GM19455 (cell line): ENCODE results near the gene RAI14.
"Not testable (repeated sequence)": the region's sequence is repeated elsewhere in the genome, so short reads cannot be mapped to it uniquely, and the experiment has no call there.

ENCODE experiments used
- ATAC-seq: cut with Tn5 transposase; IDR thresholded peaks from one replicate; pipeline ENCODE4 v1.9.1; 2021; ENCODE audit not compliant: unreplicated experiment

RAI14 gene

DNA sequence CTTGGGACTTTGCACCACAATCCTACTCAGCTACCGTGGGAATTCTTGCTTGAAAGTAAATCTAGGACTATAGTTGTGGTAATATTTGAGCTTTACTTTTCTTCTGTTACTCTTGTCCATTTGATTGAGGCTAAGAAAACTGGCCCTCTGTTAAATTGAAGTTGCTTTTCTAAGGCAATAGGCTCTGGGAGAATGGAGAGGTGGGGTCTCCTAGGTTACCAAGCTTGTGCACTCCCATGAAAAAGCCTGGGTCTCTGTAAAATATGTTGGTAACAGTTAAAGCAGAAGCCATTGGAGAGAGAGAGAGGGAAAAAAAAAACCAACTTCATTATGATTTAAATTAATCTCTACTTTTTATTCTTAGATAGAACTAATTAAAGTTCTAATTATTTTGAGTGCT is 68.6 kb downstream of the RAI14 start:
- ATAC-seq = no peak

DNA sequence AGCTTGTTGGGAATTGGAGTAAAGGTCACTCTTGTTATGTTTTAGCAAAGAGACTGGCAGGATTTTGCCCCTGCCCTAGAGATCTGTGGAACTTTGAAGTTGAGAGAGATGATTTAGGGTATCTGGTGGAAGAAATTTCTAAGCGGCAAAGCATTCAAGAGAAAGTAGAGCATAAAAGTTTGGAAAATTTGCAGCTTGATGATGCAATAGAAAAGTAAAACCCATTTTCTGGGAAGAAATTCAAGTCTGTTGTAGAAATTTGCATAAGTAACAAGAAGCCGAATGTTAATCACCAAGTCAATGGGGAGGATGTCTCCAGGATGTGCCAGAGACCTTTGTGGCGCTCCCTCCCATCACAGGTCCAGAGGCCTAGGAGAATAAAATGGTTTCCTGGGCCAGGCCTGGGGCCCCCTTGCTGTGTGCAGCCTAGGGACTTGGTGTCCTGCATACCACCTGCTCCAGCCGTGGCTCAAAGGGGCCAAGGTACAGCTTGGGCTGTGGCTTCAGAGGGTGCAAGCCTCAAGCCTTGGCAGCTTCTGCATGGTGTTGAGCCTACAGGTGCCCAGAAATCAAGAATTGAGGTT is 71.1 kb downstream of the RAI14 start:
- not testable (repeated sequence) for ATAC-seq

DNA sequence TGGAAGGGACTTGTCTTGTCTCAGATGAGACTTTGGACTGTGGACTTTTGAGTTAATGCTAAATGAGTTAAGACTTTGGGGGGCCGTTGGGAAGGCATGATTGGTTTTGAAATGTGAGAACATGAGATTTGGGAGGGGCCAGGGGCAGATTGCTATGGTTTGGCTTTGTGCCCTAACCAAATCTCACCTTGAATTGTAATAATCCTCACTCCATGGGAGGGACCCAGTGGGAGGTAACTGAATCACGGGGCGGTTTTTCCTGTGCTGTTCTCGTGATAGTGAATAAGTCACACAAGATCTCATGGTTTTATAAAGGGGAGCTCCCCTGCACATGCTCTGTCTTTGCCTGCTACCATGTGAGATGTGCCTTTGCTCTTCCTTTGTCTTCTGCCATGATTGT is 72.1 kb downstream of the RAI14 start:
- ATAC-seq = no peak

DNA sequence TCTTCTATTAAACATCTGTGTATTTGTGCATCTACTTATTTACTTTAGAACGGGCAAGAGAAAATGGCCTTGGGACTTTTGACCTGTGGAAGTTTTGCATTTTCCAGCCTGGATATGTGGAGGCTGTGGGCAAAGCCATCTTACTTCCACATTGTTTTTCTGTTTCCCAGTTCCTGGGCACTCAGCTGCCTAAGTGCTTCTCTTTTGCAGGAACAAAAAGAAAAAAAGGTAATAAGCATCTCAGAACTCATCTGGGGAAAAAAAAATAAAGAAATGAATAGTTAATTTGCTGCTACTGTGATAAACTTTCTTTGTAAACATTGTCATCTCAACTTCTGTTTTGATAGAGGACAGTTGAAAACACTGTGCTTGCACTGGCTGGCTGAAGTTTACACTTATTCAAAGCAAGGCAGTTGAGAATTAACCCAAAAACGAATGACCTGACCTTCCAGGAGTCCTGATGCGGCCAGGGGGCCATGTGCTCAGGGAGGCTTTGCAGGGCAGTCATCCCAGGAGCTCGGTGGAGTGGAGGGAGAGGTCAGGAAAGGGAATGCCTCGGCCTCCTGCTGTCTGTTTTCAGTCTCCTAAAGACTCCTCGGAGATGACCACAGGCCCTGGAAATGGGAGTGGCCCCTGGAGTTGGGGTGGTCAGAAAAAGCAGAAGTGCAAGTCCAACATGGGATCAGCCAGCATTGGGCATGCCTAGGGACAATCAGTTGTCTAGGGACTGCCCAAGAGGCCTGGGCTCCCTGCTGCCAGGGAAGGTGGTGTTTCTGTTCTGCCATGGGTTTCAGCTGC is 75.5 kb downstream of the RAI14 start:
- ATAC-seq = no peak

DNA sequence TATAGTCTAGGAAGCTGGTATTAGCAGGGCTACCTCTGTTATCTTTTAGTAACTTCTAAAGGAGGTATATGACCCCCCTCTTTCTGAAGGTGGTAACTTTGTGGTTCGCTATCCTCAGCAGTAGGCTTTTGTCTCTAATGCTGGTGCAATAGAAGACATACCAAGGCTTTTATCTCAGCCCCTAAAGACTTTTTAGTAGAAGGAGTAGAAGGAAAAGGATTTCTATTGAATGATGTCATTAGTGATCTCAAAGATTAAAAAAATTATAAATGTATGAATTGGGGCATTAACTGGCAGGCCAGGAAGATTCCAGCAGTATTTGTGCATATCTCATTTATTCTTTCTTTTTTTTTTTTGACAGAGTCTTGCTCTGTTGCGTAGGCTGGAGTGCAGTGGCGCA is 78.2 kb downstream of the RAI14 start:
- ATAC-seq = no peak

DNA sequence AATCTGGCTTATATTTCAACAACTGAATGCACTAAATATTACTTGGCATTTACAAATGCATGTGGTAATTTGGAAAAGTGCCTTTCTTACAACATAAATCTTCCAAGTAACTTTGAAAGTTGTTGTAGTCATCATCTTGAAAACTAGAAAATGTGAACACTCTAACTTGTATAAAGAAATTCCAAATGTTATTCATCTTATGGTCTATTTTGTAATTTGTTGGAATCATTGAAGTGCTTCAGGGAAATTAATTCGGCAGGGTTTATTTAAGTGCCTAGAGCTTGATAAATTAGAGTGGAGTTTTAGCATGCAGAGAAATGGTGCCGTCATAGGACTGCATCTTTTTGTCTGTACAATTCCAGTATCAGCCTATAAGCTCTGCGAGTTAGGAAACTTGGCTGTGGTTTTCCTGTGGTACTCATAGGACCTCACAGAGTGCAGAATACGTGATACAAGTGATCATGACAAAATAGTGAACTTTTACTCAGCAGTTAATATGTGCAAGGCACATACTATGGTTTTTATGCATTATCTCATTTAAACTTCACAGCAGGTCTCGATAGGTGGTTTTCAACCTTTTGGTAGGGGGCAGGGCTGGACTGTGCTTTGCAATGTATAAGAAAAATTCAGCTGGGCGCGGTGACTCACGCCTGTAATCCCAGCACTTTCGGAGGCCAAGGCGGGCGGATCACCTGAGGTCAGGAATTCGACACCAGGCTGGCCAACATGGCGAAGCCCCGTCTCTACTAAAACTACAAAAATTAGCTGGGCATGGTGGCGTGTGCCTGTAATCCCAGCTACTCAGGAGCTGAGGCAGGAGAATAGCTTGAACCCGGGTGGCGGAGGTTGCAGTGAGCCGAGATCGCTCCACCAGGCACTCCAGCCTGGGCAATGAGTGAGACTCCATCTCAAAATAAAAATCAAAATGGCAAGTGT is 79.6 kb downstream of the RAI14 start:
- ATAC-seq = no peak

DNA sequence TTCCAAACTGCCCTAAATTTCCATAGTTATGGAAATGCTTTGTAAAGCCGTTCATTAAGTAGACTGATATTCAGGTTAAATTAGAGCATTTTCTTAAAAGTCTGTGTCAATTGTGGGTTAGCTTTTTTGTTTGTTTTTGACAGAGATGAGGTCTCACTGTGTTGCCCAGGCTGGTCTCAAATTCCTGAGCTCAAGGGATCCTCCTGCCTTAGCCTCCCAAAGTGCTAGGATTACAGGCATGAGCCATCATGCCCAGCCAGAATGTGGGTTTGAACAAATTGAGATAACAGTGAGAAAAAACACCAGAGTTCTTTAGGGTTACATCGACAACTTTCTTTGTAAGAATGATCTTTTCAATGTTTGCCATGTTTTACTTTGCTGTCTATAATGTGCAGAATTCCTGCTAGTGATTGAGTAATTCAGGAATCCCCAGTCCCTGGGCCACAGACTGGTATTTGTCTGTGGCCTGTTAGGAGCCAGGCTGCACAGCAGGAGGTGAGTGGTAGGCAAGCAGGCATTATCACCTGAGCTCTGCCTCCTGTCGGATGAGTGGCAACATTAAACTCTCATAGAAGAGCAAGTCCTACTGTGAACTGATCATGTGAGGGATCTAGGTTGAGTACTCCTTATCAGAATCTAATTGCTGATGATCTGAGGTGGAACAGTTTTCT is 80.5 kb downstream of the RAI14 start:
- no peak for ATAC-seq

DNA sequence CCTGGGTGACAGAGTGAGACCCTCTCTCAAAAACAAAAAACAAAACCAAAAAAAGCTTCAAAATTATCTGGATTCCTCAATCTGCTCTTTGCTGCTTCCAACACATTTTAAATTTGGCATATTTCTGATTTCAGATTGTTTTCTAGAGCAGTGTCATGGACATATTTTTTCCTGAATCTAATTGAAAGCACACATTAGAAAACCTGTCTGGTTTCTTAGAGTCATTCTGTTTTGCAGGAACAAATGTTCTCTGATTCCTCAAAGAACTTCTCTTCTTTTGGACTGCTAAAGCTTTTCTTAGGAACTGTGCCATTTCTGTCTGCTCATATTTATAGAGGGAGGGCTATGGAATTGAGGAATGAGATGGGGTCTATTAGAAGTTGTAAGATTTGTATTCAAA is 81.6 kb downstream of the RAI14 start:
- ATAC-seq = no peak

DNA sequence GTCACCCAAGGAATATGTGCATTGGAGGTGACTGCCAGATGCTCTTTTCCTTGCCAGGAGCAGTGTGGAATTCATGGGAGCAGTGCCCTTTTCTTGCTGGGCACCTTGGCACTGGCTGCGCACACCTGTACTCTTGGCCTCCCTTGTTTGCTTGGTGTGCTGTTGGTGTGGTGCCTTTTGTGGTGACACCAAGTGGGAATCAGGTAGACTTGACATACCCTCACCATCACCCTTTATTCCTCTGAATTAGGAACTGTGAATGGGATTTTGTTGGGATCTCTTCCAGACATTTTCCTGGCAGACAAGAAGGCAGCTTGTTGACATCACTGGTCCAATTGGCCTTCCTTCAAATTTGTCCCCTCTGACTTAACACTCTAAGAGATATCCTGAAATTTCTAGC is 82.3 kb downstream of the RAI14 start:
- ATAC-seq = no peak

DNA sequence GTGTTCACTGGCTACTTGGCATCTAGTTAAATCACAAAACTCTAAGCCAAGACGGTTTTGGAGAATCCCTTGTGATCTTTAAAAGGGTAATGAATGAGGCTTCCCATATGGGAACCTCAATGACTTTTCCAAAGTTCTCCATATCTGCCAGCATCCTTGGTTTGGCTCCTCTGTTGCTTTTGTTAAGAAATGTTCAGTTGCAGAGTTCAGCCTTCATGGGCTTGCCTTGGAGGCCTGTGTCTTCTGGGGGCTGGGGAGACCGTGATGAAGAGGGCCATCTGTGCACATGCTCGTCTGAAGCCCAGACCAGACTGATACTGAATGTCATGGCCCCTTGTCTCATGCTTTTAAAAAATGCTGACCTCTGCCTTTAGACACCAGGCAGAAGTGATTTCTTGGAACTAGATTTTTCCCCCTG is 84.3 kb downstream of the RAI14 start:
- no peak for ATAC-seq

DNA sequence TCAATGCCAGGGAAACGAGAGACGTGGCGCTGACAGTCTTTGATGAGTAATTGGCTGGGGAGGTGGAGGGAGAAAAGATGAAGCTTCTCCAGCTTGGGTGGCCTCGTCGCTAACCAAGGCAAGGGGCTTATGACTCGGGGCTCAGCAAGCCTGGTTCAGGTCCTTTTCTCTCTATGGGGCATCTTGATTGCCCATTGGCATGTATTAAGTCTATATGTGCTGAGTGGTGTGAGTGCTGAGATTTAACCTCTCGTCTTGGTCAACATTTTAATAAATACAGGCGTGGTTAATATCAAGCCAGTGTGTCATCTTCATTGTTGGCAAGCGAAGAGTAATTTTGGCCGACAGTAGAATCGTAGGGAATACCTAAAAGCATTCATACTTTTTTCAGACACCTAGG is 85.9 kb downstream of the RAI14 start:
- no peak for ATAC-seq

DNA sequence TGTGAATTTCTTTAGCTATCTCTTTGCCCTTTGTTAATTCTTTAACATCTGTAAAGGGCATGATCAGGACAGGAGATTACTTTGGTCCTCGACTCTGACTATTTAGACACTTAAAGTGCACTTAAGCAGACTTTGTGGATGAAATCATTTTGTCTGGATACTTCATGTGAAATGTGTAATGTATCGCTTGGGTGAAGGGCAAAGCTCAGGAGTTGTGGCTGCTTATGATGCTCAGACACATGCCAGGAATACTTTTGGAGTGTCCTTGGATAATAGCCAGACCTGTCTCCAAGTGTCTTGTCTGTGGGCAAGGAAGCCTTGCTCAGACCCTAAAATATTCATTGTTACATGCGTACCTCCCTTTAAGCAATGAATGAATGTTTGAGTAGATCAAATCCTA is 87.8 kb downstream of the RAI14 start:
- ATAC-seq = no peak

DNA sequence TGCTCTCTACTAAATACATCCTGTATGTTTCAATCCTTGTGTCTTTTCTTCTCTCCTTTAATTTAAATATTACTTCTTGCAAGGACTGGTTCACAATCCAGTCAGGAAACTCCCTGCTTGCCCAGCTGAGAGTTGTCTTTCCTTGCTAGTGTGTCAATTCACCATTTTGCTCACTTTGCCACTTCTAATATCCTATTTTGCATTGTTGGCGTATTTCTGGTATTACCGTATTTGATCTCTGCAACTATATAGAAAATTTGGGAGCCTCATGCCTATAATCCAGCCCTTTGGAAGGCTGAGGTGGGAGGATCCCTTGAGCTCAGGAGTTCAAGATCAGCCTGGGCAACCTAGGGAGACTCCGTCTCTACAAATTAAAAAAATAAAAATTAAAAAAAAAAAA is 92.3 kb downstream of the RAI14 start:
- no peak for ATAC-seq

DNA sequence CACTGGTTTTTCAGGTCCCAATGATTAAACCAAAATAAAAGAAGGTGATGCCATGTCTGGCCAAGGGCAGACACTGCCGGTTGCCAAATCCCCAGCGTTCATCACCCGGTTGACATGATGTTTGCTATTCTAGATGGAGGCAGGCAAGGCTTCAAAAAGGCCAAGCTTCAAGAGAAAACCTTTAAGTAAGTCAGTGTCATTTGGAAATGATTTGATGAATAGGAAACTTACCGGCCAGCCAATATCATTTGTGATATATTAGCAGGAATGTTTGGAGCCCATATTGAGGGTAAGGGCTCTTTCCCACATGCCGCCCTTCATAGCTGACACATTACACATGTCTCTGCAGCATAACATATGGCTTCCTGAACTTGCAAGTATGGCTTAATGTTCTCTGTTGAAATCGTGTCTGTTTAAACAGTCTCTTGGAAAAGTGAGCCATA is 93.3 kb downstream of the RAI14 start:
- ATAC-seq = no peak

DNA sequence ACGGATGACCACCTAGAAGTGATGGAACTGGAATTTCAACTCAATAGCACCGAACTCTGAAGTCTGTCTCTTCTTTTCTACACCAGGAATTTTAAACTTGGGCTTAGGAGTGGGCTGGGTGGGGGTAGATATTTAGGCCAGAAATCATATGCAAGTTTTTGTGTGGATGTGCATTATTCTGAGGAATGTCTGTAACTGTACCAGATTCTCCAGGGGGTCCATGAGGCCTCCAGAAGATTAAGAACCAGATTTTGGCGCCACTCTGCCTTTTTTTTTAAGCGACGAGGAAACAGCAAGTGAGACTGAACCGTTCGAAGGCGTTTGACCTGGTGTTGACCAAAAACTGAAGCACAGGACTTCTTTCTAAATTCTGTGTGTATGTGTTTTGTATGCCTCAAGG is 94.1 kb downstream of the RAI14 start:
- no peak for ATAC-seq

DNA sequence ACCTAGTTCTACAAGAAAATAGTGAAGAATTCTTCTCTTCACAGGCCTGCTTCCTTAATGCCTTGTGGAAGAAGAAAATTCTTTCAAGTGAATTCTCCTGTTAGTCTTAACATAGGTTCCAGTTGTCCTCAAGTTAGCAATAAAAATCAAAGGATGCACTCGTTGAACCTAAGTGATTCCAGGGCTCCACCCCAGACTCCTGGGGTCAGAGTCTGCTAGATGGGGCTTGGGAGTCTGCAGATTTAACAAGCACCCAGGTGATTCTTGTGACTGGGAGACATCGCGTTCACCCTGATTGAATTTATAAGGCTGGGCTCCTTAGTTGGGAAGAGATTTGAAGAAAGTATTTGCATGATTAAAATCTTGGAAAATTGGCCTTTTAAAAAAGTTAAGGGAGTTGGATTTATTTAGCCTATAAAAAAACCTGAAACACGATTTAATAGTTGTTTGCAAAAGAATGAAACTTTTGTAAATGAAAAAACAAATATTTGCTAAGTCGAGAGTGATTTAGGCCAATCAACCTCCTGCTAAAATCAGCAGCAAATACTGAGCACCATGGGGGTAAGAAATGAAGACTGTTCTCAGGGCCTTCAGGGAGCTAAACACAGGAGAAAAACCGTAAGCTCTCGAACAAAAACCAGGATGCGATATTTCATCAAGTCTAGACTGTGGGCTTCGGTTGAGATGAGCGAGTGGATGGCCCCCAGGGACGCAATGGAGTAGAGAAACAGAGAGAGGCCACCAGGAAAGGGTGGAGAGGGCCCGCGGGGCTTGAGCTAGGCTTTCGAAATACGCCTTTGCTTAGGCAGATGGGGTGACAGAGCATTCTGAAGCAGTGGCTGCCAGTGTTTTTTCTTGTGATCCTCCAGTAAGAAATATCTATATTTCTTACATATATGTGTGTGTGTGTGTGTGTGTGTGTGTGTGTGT is 95.9 kb downstream of the RAI14 start:
- no peak for ATAC-seq

DNA sequence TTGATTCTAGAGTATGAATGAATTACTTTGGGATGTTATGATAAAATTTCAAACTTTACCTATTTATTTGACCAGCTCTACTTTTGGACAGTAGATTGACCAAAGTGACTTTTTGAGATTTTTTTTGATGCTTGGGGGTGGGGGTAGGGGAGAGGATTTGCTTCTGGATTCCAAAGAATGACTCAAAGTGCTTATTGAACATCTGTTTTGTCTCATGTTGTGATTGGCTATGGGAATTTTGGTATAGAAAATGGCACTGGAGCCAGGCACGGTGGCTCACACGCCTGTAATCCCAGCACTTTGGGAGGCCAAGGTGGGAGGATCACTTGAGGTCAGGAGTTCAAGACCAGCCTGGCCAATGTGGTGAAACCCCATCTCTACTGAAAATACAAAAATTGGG is 97.1 kb downstream of the RAI14 start:
- ATAC-seq = not testable (repeated sequence)

DNA sequence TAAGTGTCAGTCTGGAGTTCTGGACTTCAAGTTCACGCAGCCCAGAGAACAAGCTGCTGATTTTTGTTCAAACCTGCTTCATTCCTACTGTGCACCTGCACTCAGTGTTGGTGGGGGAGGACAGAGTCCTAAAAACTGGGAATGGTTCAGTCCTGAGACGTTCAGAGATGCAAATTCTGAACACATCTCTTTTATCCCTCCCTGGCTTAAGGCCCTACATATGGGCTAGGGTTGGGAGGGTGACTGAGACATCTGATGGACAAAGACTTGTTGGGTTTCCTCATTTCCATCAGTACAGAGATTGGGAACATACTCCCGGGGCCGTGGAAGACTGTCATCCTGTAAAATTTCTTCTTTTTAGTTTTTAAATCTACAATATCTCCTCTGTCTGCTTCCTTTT is 99.8 kb downstream of the RAI14 start:
- no peak for ATAC-seq

DNA sequence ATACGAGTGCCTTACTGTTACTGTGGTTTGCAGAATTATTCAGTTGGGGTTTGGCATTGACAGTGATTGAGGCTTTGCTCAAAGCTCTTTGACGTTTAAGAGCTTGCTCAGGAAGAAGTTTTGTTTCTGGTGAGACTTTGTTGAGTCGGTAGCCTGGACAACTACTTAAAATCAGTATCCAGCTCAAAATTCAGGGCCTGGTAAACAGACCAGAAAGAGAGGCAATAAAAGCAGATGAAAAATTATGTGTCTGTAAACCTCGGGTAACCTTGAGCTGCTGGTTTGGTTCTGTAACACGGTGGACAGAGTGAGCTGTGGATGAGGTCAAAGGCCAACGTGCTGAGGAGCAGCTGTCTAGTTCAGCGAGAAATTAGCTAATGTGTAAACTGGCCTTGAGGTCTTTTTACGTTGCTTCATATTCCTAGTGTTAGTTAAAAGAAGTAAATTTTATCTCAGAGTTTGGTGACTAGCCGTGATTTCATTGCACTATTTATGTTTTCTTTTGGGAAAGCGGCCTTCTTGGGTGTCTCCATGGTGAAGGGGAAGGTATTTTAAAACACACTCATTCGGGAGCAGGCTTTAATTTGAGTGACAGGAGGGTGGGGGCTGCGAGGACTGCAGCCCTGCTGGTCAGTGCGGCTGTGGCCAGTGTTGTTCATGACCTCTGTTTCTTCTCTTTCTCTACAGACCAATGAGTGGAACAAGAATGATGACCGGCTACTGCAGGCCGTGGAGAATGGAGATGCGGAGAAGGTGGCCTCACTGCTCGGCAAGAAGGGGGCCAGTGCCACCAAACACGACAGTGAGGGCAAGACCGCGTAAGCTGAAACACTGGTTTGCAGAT is 100.9 kb downstream of the RAI14 start:
- no peak for ATAC-seq
